DOHH2 (cell line): Measurements from ENCODE around the gene INF2.

Experiments used
- H3F3A ChIP-seq: fragments of 200-600 bp; sonication (generic), shearing (Covaris generic); 2 replicates; pipeline ENCODE4 v1.6.0; 2016; ENCODE audit warnings: antibody characterized with exemption, mild to moderate bottlenecking; ENCODE audit not compliant: control insufficient read depth, insufficient read depth
- H3K27ac ChIP-seq: fragments of 200-600 bp; sonication (generic); 2 replicates; pipeline ENCODE4 v1.5.1; 2014; ENCODE audit warnings: low read depth, mild to moderate bottlenecking, low read length, moderate library complexity
- H3K27me3 ChIP-seq: fragments of 200-600 bp; sonication (generic); 2 replicates; pipeline ENCODE4 v1.6.1; 2014; ENCODE audit warnings: mild to moderate bottlenecking, low read length, mixed read lengths; ENCODE audit not compliant: control insufficient read depth
- H3K36me3 ChIP-seq: fragments of 200-600 bp; sonication (generic); 2 replicates; pipeline ENCODE4 v1.6.1; 2014; ENCODE audit warnings: mild to moderate bottlenecking, low read length, moderate library complexity, mixed read lengths; ENCODE audit not compliant: control insufficient read depth
- H3K4me1 ChIP-seq: fragments of 200-600 bp; sonication (generic); 2 replicates; pipeline ENCODE4 v1.6.1; 2014; ENCODE audit warnings: mild to moderate bottlenecking, low read length, mixed read lengths; ENCODE audit not compliant: control insufficient read depth
- H3K4me2 ChIP-seq: fragments of 200-600 bp; sonication (generic); 2 replicates; pipeline ENCODE4 v1.6.0; 2014; ENCODE audit warnings: mild to moderate bottlenecking, low read length, moderate library complexity
- H3K4me3 ChIP-seq: fragments of 200-600 bp; sonication (generic); 2 replicates; pipeline ENCODE4 v1.5.1; 2014; ENCODE audit warnings: mild to moderate bottlenecking, low read length, mixed read lengths
- H3K79me2 ChIP-seq: fragments of 200-600 bp; sonication (generic); 2 replicates; pipeline ENCODE4 v1.6.1; 2014; ENCODE audit warnings: mild to moderate bottlenecking, low read length, mixed read lengths; ENCODE audit not compliant: control insufficient read depth
- H3K9me2 ChIP-seq: fragments of 200-600 bp; sonication (generic); replicated peaks from 2 replicates; pipeline ENCODE4 v1.6.1; 2014; ENCODE audit warnings: mild to moderate bottlenecking, low read length, mixed read lengths; ENCODE audit not compliant: control insufficient read depth
- H3K9me3 ChIP-seq: fragments of 200-600 bp; sonication (generic); 2 replicates; pipeline ENCODE4 v1.6.1; 2014; ENCODE audit warnings: antibody characterized with exemption, low read length, mixed read lengths; ENCODE audit not compliant: control insufficient read depth, insufficient read depth
- H4K20me1 ChIP-seq: fragments of 200-600 bp; sonication (generic); 2 replicates; pipeline ENCODE4 v1.6.0; 2014; ENCODE audit warnings: low read depth, mild to moderate bottlenecking, antibody characterized with exemption, low read length, moderate library complexity; ENCODE audit not compliant: control insufficient read depth, insufficient read depth
- EZH2phosphoT487 ChIP-seq: fragments of 200-600 bp; sonication (generic); IDR thresholded peaks from 2 replicates; pipeline ENCODE4 v1.6.1; 2017; ENCODE audit warnings: borderline replicate concordance, mild to moderate bottlenecking, antibody characterized with exemption, low read length, moderate library complexity, mixed read lengths
- TF ChIP-seq, protein P1 (sequence below): fragments of 200-600 bp; sonication (generic); IDR thresholded peaks from one replicate; pipeline ENCODE4 v1.5.1; 2014; ENCODE audit warnings: antibody characterized with exemption, mild to moderate bottlenecking, low read depth, low read length; ENCODE audit not compliant: poor library complexity, severe bottlenecking

INF2 gene

DNA sequence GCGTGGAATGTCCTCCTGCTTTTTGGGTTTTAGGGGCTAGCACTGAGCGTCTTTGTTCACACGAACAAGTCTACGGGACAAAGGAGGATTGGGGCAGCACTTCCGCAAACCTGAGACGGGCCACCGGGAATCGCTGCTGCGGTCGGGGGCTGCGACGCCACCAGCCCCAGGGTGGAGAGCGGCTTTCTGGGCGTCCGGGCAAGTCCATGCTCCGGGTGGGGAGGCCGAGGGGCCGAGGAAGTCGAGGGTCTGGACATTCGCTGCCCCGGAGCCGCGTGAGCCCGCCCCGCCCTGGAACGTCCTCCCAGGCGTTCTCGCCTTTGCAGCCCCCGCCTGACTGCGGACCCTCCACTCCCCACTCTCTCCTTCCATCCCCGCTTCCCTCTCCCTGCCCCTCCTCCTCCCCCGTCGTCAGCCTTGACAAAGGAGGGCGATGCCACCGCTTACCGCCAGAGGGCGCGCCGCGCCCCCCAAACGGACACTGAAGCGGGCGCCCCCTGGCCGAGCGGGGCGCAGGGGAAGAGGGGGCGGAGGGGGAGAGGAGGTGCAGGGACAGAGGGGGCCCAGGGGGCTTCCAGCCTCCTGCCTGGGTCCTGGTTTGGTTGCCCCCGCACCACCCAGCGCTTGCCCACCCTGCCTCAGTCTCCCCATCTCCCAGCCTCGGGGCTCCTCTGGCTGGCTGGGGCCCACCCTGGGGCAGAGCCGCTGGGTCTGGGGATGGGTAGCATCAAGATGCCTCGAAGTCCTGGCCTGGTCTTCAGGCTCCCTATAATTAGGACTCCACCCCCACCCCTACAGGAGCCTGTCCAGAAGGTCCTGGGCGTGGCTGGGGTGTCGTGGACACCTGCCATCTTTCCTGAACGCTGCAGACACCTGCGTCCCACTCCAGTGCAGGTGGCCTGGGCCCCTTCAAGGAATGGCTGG, 39.1 kb upstream of the INF2 start:
- no peaks in the 10 kb centered on the region for H3K79me2 ChIP-seq
- H3F3A ChIP-seq: peaks cover 8% of the 10 kb centered on the region; the same call in 1 of the 2 replicates
- TF ChIP-seq, protein P1, sequence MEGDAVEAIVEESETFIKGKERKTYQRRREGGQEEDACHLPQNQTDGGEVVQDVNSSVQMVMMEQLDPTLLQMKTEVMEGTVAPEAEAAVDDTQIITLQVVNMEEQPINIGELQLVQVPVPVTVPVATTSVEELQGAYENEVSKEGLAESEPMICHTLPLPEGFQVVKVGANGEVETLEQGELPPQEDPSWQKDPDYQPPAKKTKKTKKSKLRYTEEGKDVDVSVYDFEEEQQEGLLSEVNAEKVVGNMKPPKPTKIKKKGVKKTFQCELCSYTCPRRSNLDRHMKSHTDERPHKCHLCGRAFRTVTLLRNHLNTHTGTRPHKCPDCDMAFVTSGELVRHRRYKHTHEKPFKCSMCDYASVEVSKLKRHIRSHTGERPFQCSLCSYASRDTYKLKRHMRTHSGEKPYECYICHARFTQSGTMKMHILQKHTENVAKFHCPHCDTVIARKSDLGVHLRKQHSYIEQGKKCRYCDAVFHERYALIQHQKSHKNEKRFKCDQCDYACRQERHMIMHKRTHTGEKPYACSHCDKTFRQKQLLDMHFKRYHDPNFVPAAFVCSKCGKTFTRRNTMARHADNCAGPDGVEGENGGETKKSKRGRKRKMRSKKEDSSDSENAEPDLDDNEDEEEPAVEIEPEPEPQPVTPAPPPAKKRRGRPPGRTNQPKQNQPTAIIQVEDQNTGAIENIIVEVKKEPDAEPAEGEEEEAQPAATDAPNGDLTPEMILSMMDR: peak; percentile 99
- no peak for TF ChIP-seq EZH2phosphoT487
- no peaks in the 10 kb centered on the region for H4K20me1 ChIP-seq
- H3K27me3 ChIP-seq: no peaks in the 10 kb centered on the region
- peaks cover 26% of the 10 kb centered on the region for H3K4me1 ChIP-seq
- H3K9me3 ChIP-seq: peaks cover 21% of the 10 kb centered on the region; the same call in 1 of the 2 replicates
- no peaks in the 10 kb centered on the region for H3K9me2 ChIP-seq
- H3K27ac ChIP-seq: no peak overlapping the region
- H3K36me3 ChIP-seq: no peaks in the 10 kb centered on the region
- H3K4me2 ChIP-seq: peak overlapping the region; percentile 75
- H3K4me3 ChIP-seq: peak overlapping the region; percentile 72

DNA sequence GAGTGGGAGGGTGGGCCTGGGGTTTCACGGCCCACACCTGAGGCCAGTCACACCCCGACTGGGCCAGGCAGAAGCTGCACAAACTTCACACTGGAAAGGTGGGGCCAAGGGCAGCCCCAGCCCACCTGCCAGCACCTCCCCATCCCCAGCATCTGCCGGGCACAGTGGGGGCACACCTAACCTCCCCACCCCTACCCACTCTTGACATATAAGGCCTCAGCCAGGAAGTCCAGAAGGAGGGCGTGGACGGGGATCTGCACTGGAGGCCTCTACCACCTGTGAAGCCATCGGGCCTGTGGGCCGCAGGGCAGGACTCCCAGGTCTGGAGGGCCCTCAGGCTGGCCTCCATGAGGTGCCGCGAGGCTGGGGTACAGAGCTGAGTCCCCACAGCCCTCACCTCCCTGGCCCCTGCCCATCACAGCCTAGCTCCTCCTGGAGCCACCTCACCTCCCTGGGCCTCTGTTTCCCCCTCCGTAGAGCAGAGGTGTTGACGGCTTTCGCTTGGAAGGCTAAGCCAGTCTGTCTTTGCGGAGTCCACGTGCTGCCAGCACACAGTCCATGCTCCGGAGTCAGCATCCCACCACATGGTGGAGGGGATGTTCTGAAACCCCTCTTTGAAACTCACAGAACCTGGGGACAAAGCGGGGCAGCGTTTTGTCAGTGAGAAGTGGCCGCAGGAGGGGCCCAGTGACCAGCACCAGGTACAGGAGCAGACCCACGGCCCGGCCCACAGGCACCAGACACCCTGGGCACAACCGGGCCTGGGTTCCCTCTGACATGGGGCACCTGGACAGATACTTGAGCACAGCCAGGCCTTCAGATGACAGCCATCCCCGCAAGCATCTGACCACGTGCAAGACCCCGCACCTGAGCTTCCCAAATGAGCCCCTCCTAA, 38.2 kb upstream of the INF2 start:
- no peak for TF ChIP-seq EZH2phosphoT487
- TF ChIP-seq, protein P1: no peak
- Histone ChIP-seq H3F3A (peaks cover 17% of the 10 kb centered on the region), H3K36me3 (no peaks in the 10 kb centered on the region), H3K4me3 (no peak overlapping the region), H3K9me2 (no peaks in the 10 kb centered on the region), H3K27me3 (no peaks in the 10 kb centered on the region), H3K4me1 (peaks cover 35% of the 10 kb centered on the region), H4K20me1 (no peaks in the 10 kb centered on the region), H3K27ac (no peak overlapping the region), H3K9me3 (peaks cover 24% of the 10 kb centered on the region; the same call in 1 of the 2 replicates), H3K4me2 (peak overlapping the region; percentile 75), H3K79me2 (no peaks in the 10 kb centered on the region)

DNA sequence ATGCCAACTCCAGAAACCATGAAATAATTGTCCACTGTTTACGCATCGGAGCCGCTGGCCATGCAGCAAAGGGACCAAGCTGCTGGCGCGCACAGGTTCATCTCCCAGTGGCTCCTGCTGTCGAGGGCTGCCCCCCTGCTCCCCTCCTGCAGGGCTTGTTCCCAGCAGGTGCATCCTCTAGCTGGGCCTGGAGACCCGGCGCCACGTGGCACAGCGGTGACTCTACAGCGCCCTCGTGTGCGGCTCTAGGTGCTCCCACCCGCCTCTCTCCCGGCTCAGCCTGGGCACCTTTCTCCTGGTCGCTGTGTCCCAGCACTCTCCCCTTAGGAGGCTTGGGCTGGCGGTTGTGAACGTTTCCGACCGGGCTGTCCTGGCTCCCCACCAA, 37.5 kb upstream of the INF2 start:
- no peaks in the 10 kb centered on the region for H3K36me3 ChIP-seq
- peaks cover 41% of the 10 kb centered on the region for H3K4me1 ChIP-seq
- no peaks in the 10 kb centered on the region for H3K27me3 ChIP-seq
- peaks cover 24% of the 10 kb centered on the region; the same call in 1 of the 2 replicates for H3K9me3 ChIP-seq
- no peaks in the 10 kb centered on the region for H3K9me2 ChIP-seq
- H3K79me2 ChIP-seq: no peaks in the 10 kb centered on the region
- peaks cover 22% of the 10 kb centered on the region for H3F3A ChIP-seq
- H3K4me2 ChIP-seq: no peak overlapping the region
- H3K4me3 ChIP-seq: no peak overlapping the region
- TF ChIP-seq, protein P1: no peak
- TF ChIP-seq EZH2phosphoT487: no peak
- no peaks in the 10 kb centered on the region for H4K20me1 ChIP-seq
- H3K27ac ChIP-seq: no peak overlapping the region
